GM10266 (cell line): ENCODE data around the gene MAD1L1.

Experiments
- DNase-seq: peaks from one replicate; pipeline ENCODE4 v3.0.0; 2012; ENCODE audit errors: extremely low spot score
- CTCF ChIP-seq: IDR thresholded peaks from 2 replicates; pipeline ENCODE4 v1.5.1; 2012; ENCODE audit warnings: mild to moderate bottlenecking, low read depth; ENCODE audit not compliant: control insufficient read depth, insufficient read depth; ENCODE audit errors: missing control alignments

Gene MAD1L1

GRCh38 chr7:1985936-1986335 is 246.8 kb downstream of the MAD1L1 start:
- no peak for TF ChIP-seq CTCF
- no peak for DNase-seq

GRCh38 chr7:1985042-1985441 is 247.7 kb downstream of the MAD1L1 start:
- DNase-seq = no peak
- no peak for TF ChIP-seq CTCF

DNA sequence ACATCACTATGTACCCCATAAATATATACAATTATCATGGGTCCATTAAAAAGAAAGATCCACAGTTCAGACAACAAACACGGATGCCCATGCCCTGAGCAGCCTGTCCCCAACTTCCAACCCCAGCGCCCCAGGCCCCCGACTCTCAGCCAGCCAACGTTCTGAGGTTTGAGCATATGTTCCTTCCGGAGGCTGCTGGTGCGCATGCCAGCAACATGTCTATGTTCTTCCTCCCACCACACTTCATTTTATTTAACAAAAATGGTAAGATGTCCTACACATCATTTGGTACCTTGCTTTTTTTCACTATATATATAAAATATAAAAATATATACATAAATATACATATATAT is 250.9 kb downstream of the MAD1L1 start:
- no peak for DNase-seq
- TF ChIP-seq CTCF = no peak

- DNase-seq = no peak
- no peak for TF ChIP-seq CTCF
These were observed 251.4 kb downstream of the MAD1L1 start for GRCh38 chr7:1981201-1981877.

DNA sequence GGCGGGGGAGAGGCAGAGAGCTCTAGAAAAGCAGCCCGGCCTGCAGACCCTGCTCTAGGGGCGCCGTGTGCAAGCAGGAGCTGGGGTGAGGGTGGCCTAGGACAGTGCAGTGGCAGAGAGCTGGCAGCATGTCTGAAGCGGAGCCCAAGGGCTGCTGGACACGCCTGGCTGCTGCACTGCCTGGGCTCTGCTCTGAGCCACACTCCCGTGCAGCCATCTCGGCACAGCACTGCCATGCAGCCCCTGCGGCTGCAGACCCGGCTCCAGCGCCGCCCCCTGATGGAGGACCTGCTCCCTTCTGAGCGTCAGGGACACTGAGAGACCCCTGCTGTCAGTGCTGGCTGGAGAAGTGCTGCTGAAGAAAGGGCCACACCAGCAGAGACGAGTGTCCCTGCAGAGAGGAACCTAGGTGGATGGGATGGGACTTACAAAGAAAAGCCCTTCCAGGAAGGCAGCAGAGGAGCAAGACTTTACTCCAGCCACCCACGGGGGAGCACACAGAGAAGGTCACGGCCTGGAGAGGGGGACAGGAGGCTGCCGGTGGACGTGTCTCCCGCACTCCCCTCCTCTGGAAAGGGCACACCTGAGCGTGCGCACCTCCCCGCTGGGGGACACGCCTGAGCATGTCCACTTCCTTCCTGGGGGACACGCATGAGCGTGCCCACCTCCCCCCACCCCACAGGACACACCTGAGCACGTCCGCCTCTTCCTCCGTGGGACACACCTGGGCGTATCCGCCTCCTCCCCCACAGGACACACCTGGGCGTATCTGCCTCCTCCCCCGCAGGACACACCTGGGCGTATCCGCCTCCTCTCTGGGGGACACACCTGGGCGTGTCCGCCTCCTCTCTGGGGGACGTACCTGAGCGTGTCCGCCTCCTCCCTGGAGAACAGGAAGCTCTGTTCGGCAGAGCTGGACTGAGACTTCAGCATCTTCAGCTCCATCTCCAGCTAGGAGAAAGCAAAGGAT is 252.9 kb downstream of the MAD1L1 start:
- TF ChIP-seq CTCF = no peak
- peak; percentile 61 for DNase-seq

DNA sequence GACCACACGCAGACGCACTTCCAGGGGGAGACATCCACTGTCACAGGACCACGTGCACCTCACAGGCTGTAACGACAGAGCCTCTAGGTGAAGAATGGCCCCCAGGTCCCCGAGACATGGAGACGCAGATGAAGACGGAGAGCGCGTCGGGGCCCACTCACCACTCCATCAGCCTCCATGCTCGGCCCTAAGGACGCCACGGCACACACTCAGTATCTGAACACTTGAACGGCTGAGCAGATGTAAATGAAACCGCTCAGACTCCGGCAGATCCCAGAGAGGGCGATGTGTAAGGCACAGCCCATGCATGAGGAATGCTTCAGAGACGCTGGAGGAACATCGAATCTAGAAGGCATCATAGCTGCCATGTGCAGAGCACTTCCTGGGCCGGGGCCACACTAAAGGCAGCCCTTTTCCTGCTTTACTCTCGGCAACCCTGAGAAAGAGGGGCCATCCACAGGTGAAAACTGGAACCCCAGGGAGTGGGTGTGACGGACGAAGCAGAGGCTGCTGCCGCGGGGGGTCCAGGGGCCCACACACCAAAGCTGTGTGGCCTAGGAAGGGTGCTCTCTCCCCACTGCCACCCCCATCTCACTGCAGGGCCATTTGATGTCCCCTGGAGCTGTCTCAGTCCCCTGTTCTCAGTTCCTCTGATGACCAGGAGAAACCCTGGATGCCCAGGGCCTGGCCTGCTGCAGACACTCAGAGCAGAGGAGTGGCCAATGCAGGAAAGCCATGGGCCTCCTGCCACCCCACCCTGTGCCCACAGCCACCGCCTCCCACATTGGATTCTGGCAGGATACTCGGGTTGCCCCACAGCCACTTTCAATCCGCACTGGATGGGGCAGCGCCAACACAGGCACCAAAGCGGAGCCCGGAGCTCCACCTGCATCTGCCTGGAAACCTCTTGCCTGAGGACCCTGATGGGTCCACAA is 253.8 kb downstream of the MAD1L1 start:
- no peak for TF ChIP-seq CTCF
- no peak for DNase-seq
